GM21786 (cell line): ENCODE data around the gene CILP.

Source experiments
- ATAC-seq: cut with Tn5 transposase; IDR thresholded peaks from one replicate; pipeline ENCODE4 v1.9.1; 2021; ENCODE audit not compliant: unreplicated experiment

Gene CILP

DNA sequence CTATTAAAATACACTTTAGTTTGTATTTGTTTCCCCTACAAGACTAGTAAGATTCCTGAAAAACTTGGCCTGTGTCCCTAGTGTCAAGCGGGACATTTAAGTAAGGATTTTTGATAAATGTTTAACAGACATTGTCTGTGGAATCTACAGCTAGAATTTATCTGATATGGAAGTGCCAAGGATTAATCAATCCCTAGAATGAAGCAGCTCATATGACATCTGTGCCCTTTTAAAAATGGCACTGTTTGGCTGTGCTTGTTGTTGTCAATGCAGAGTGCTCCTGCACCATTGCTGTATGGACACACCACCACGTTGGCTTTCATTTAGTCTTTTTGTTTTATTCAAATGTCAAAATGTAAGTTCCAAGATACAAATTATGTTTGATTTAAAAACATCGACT is 63.4 kb downstream of the CILP start:
- no peak for ATAC-seq

DNA sequence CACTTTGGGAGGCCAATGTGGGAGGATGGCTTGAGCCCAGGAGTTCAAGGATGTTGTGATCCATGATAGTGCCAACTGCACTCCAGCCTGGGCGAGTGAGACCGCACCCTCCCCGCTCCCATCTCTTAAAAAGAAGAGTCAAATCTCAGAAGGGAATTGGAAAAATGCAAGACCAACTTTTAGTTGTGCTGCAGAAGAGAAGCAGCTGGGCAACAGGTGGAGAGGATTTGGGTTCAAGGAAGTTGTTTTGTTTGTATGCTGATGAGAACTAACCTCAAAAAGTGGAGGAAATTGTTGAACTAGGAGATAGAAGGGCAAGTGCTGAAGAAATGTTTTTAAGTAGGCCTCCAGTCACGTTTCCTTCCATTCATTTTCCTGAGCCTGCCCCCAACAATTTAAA is 64.8 kb downstream of the CILP start:
- ATAC-seq: no peak
